Mucosa of gallbladder (tissue), 1 donor: ENCODE results near the gene NR5A2. TPM values are rescaled to one million over a fixed set of nuclear protein-coding genes. Genes with fewer than 3 reads are reported as not detected.

ENCODE experiments used
- DNase-seq: peaks from one replicate; pipeline ENCODE4 v3.0.0-alpha.2; 2020; ENCODE audit warnings: low spot score
- total RNA-seq: library from RNA; stranded (reverse); gene quantifications from one replicate; pipeline ENCODE4 v1.2.1, GENCODE V29; 2021
- donor health status: DM: no; HTN: no; CAD: no.

The NR5A2 gene
- 49.0 TPM for total RNA-seq

- no peak for DNase-seq
These were observed at the start of gene NR5A2 for GRCh38 chr1:200027264-200027823. Gene NR5A2, plus strand, starts transcription at chr1:200027710. Its CDS starts 138 bp downstream, at chr1:200027848.

- no peak for DNase-seq
These were observed 49.0 kb upstream of the NR5A2 start for GRCh38 chr1:199978408-199978940.

GRCh38 chr1:199979071-199979470, 48.4 kb upstream of the NR5A2 start:
- no peak for DNase-seq

GRCh38 chr1:199981584-199981983, 45.9 kb upstream of the NR5A2 start:
- DNase-seq: no peak

- DNase-seq: no peak
These were observed 44.9 kb upstream of the NR5A2 start for GRCh38 chr1:199982606-199983005.

- no peak for DNase-seq
These were observed 44.0 kb upstream of the NR5A2 start for GRCh38 chr1:199983531-199983930.

GRCh38 chr1:199995096-199995685, 32.3 kb upstream of the NR5A2 start:
- no peak for DNase-seq

- DNase-seq: no peak
These were observed 22.3 kb upstream of the NR5A2 start for GRCh38 chr1:200005165-200005564.

GRCh38 chr1:200006711-200007110, 20.8 kb upstream of the NR5A2 start:
- DNase-seq: peak; percentile 35

GRCh38 chr1:200015811-200016210, 11.7 kb upstream of the NR5A2 start:
- DNase-seq: no peak

GRCh38 chr1:200021577-200022238, 5.8 kb upstream of the NR5A2 start:
- no peak for DNase-seq

GRCh38 chr1:200022239-200022804, 5.2 kb upstream of the NR5A2 start:
- no peak for DNase-seq

- DNase-seq: no peak
These were observed 1.1 kb downstream of the NR5A2 start for GRCh38 chr1:200028586-200029034.

GRCh38 chr1:200029035-200029821, 1.7 kb downstream of the NR5A2 start:
- no peak for DNase-seq

GRCh38 chr1:200029822-200030152, 2.3 kb downstream of the NR5A2 start:
- no peak for DNase-seq

- DNase-seq: no peak
These were observed 3.3 kb downstream of the NR5A2 start for GRCh38 chr1:200030791-200031190.

GRCh38 chr1:200033511-200034261, 6.2 kb downstream of the NR5A2 start:
- DNase-seq: no peak

- no peak for DNase-seq
These were observed 6.7 kb downstream of the NR5A2 start for GRCh38 chr1:200034262-200034557.

- no peak for DNase-seq
These were observed 7.4 kb downstream of the NR5A2 start for GRCh38 chr1:200034761-200035396.

- DNase-seq: no peak
These were observed 8.0 kb downstream of the NR5A2 start for GRCh38 chr1:200035397-200035955.
